ENCODE measurements around the gene NKD1. TPM values are rescaled to one million over a fixed set of nuclear protein-coding genes. Genes with fewer than 3 reads are reported as not detected.
A peak's percentile ranks its signal among the peaks of the same experiment; 100 is the strongest.

NKD1 gene
- total RNA-seq, 1 donor, result under 0.01 TPM

DNA sequence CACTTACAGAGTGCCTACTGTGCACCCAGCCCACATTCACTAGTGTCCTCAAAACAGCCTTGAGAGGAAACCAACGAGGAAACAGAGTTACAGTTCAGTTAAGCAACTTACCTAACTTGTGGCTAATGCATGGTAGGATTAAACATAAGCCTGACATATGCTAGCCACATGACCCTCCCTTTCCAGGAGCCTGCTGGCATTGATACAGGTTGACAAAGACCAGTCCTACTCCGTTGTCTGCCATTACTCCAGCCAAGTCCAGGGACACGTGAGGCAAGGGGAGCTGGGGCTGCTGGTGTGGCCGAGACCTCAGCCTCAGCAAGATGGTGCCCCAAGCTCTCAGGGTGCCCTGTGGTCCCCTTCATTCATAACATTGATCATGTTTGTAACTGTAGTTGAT, 95.0 kb downstream of the NKD1 start:
- H2AFZ ChIP-seq (ENCODE audit: low read length), result no peak overlapping the region
- H4K20me1 ChIP-seq (ENCODE audit: insufficient read depth, low read length), result no peaks in the 10 kb centered on the region
- H3K9me3 ChIP-seq (ENCODE audit: low read depth, low read length), result no peaks in the 10 kb centered on the region
- H3K27ac ChIP-seq (ENCODE audit: low read depth, low read length), result no peak overlapping the region
- TF ChIP-seq, protein P1, sequence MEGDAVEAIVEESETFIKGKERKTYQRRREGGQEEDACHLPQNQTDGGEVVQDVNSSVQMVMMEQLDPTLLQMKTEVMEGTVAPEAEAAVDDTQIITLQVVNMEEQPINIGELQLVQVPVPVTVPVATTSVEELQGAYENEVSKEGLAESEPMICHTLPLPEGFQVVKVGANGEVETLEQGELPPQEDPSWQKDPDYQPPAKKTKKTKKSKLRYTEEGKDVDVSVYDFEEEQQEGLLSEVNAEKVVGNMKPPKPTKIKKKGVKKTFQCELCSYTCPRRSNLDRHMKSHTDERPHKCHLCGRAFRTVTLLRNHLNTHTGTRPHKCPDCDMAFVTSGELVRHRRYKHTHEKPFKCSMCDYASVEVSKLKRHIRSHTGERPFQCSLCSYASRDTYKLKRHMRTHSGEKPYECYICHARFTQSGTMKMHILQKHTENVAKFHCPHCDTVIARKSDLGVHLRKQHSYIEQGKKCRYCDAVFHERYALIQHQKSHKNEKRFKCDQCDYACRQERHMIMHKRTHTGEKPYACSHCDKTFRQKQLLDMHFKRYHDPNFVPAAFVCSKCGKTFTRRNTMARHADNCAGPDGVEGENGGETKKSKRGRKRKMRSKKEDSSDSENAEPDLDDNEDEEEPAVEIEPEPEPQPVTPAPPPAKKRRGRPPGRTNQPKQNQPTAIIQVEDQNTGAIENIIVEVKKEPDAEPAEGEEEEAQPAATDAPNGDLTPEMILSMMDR (IDR thresholded peaks at IDR 0.05; ENCODE audit: extremely low read depth, low read depth, low read length), result no peak
- H3K36me3 ChIP-seq (ENCODE audit: insufficient read depth, low read length), result no peaks in the 10 kb centered on the region
- peaks cover 3% of the 10 kb centered on the region for H3K27me3 ChIP-seq (ENCODE audit: insufficient read depth, low read length)
- H3K79me2 ChIP-seq (ENCODE audit: insufficient read depth, low read length), result no peaks in the 10 kb centered on the region
- no peak overlapping the region for H3K4me2 ChIP-seq (ENCODE audit: insufficient read depth, low read length)
- H3K4me3 ChIP-seq (ENCODE audit: insufficient read depth, low read length), result no peak overlapping the region
- no peak for DNase-seq (ENCODE audit: insufficient read length, low spot score, missing footprints)
- H3K4me1 ChIP-seq (ENCODE audit: insufficient read depth, low read length), result no peaks in the 10 kb centered on the region

DNA sequence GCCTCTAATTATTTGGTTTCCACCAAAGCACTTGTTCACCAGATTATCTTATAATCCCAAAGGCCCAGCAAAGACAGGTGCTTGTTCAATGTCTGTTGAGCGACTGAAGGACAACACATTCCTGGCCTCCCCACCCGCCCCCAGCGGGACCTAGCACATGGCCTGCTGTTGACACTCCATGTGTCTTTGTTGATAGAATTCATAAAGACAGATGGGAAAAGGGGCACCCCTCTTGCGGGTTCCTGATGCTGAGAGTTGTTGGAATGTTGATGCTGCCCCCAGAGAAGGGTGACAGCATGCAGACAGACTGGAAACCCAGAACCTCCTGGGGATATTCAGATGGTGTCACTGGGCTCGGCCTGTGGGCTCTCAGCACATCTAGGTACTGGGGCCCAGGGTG, 96.0 kb downstream of the NKD1 start:
- Histone ChIP-seq H3K4me1 (ENCODE audit: insufficient read depth, low read length) (no peaks in the 10 kb centered on the region), H3K9me3 (ENCODE audit: low read depth, low read length) (no peaks in the 10 kb centered on the region), H4K20me1 (ENCODE audit: insufficient read depth, low read length) (no peaks in the 10 kb centered on the region), H3K36me3 (ENCODE audit: insufficient read depth, low read length) (no peaks in the 10 kb centered on the region), H3K79me2 (ENCODE audit: insufficient read depth, low read length) (no peaks in the 10 kb centered on the region), H3K27ac (ENCODE audit: low read depth, low read length) (no peak overlapping the region), H3K4me2 (ENCODE audit: insufficient read depth, low read length) (no peak overlapping the region), H3K27me3 (ENCODE audit: insufficient read depth, low read length) (peaks cover 3% of the 10 kb centered on the region), H3K4me3 (ENCODE audit: insufficient read depth, low read length) (no peak overlapping the region), H2AFZ (ENCODE audit: low read length) (no peak overlapping the region)
- TF ChIP-seq, protein P1 (IDR thresholded peaks at IDR 0.05; ENCODE audit: extremely low read depth, low read depth, low read length), result no peak
- DNase-seq (ENCODE audit: insufficient read length, low spot score, missing footprints), result no peak

DNA sequence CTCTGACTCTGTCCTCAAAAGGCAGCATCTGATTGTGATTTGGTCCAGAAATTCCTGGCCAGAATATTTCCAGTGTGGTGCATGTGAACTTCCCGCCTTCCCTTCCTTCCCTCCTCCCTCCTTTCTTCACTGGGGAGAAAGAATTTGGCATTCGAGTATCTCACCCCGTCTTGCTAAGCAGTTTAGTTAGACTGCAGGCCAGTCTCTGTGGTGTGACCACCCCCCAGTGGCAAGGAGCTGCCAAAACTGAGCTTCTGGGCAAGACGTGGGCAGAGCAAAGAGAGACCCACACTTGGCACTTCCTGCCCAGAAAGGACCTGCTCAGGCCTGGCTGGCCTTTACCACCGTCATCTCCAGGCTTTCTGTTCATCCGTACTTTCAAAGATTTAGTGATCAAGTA, 96.5 kb downstream of the NKD1 start:
- H3K36me3 ChIP-seq (ENCODE audit: insufficient read depth, low read length), result no peaks in the 10 kb centered on the region
- TF ChIP-seq, protein P1 (IDR thresholded peaks at IDR 0.05; ENCODE audit: extremely low read depth, low read depth, low read length), result peak; percentile 34
- peak; percentile 93 for DNase-seq (ENCODE audit: insufficient read length, low spot score, missing footprints)

DNA sequence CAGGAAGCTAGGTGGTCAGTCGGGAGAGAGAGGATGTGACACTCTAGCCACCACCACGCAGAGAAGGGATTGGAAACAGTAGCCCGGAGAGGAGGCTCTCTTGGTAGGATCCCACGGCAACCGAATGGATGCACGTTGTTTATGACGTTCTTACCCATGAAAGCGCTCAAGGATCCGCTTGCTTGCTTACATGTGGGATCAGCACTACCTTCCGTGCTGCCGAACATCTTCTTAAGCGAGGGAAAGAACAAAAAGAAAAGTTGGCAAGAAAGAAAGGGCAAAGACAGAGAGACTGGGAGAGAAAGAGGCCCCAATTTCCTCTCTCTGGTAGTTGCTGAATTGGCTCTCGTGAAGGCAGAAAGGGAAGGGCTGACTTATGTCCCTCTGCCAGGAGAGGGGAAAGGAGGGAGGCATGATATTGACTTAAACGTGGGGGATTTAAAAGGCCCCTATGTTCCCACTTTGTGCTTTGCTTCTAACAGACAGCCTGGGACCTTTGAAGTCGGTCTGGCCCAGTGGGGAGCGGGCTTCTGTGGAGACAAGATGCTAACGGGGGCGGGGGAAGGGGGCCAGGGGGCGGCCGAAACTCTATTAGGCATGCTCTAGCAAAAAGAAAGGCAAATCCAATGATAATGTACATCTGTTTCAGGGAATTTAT, 97.5 kb downstream of the NKD1 start:
- H3K79me2 ChIP-seq (ENCODE audit: insufficient read depth, low read length), result no peaks in the 10 kb centered on the region
- TF ChIP-seq, protein P1 (IDR thresholded peaks at IDR 0.05; ENCODE audit: extremely low read depth, low read depth, low read length), result no peak
- no peaks in the 10 kb centered on the region for H3K4me1 ChIP-seq (ENCODE audit: insufficient read depth, low read length)
- no peak overlapping the region for H3K4me2 ChIP-seq (ENCODE audit: insufficient read depth, low read length)
- no peak for DNase-seq (ENCODE audit: insufficient read length, low spot score, missing footprints)
- H3K27ac ChIP-seq (ENCODE audit: low read depth, low read length), result no peak overlapping the region
- no peak overlapping the region for H3K4me3 ChIP-seq (ENCODE audit: insufficient read depth, low read length)
- no peaks in the 10 kb centered on the region for H3K36me3 ChIP-seq (ENCODE audit: insufficient read depth, low read length)
- no peak overlapping the region for H2AFZ ChIP-seq (ENCODE audit: low read length)
- no peaks in the 10 kb centered on the region for H3K9me3 ChIP-seq (ENCODE audit: low read depth, low read length)
- H3K27me3 ChIP-seq (ENCODE audit: insufficient read depth, low read length), result peaks cover 3% of the 10 kb centered on the region
- H4K20me1 ChIP-seq (ENCODE audit: insufficient read depth, low read length), result no peaks in the 10 kb centered on the region

More for the DNA sequence above, 96.5 kb downstream of the NKD1 start:
- Histone ChIP-seq H3K4me2 (ENCODE audit: insufficient read depth, low read length) (no peak overlapping the region), H3K4me3 (ENCODE audit: insufficient read depth, low read length) (no peak overlapping the region), H2AFZ (ENCODE audit: low read length) (no peak overlapping the region), H3K9me3 (ENCODE audit: low read depth, low read length) (no peaks in the 10 kb centered on the region), H3K27me3 (ENCODE audit: insufficient read depth, low read length) (peaks cover 3% of the 10 kb centered on the region), H3K79me2 (ENCODE audit: insufficient read depth, low read length) (no peaks in the 10 kb centered on the region), H3K27ac (ENCODE audit: low read depth, low read length) (no peak overlapping the region), H4K20me1 (ENCODE audit: insufficient read depth, low read length) (no peaks in the 10 kb centered on the region), H3K4me1 (ENCODE audit: insufficient read depth, low read length) (no peaks in the 10 kb centered on the region)
